ENCODE measurements around the gene ASB2. TPM values are rescaled to one million over a fixed set of nuclear protein-coding genes. Genes with fewer than 3 reads are reported as not detected.

ASB2 gene
- total and polyA plus RNA-seq, 2 of the 13 experiments (the other 11 are each of a cell fraction or from before 2014, with no cell fraction given): 0.82 to 4.1 TPM

DNA sequence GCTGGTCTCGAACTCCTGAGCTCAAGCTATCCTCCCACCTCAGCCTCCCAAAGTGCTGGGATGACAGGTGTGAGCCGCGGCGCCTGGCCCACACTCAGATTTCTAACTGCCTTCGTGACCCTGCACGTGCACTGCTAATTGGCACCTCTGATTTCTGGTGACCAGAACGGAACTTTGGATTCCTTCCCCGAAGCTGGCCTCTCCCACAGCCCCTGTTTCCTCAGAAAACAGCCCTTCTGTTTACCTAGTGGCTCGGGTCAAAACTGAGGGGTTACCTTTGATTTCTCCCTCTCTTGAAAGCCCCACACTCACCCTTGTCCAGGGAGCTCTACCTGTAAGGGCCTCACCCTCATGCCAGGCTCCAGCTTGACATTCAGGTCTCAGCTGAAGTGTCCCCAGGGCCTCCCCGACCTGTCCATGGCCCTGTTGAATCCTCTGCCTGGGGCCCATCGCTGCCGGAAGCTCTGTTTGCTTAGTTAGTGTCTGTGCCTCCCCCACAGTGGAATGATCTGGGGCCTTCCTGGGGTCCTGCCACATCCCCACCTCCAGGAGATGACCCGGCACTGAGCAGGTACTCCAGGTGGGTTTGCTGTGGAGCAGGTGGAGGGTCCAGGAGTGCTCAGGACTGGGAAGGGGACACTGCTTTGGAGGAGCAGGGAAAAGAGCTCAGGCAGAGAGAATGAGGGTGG, 73.6 kb downstream of the ASB2 start (continued):
- TF ChIP-seq DZIP1 (CRISPR knock-in tag; IDR thresholded peaks at IDR 0.05) (0 out of 2 replicates have a peak, but pooled peaks have one; percentile 30), ZBTB14 (CRISPR knock-in tag; IDR thresholded peaks at IDR 0.05) (no peak), ZNF318 (CRISPR knock-in tag; IDR thresholded peaks at IDR 0.05) (no peak), KDM2A (CRISPR knock-in tag; IDR thresholded peaks at IDR 0.05; ENCODE audit: borderline replicate concordance, low read depth) (peak; percentile 57; the same call in 1 of the 2 replicates), YEATS4 (CRISPR knock-in tag; IDR thresholded peaks at IDR 0.05; ENCODE audit: borderline replicate concordance) (0 out of 2 replicates have a peak, but pooled peaks have one; percentile 49), MED13 (CRISPR knock-in tag; IDR thresholded peaks at IDR 0.05) (no peak; the same call in 1 of the 2 replicates), ZNF24 (IDR thresholded peaks at IDR 0.05) (no peak)
- TF ChIP-seq, protein P1, sequence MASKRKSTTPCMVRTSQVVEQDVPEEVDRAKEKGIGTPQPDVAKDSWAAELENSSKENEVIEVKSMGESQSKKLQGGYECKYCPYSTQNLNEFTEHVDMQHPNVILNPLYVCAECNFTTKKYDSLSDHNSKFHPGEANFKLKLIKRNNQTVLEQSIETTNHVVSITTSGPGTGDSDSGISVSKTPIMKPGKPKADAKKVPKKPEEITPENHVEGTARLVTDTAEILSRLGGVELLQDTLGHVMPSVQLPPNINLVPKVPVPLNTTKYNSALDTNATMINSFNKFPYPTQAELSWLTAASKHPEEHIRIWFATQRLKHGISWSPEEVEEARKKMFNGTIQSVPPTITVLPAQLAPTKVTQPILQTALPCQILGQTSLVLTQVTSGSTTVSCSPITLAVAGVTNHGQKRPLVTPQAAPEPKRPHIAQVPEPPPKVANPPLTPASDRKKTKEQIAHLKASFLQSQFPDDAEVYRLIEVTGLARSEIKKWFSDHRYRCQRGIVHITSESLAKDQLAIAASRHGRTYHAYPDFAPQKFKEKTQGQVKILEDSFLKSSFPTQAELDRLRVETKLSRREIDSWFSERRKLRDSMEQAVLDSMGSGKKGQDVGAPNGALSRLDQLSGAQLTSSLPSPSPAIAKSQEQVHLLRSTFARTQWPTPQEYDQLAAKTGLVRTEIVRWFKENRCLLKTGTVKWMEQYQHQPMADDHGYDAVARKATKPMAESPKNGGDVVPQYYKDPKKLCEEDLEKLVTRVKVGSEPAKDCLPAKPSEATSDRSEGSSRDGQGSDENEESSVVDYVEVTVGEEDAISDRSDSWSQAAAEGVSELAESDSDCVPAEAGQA (IDR thresholded peaks at IDR 0.05; ENCODE audit: low read depth): no peak
- TF ChIP-seq, protein P1 (CRISPR knock-in tag; IDR thresholded peaks at IDR 0.05; ENCODE audit: borderline replicate concordance): no peak
